A549 (cell line): ENCODE results near the gene C1orf21.

Source experiments
- BHLHE40 ChIP-seq: IDR thresholded peaks from 2 replicates; pipeline ENCODE4 v1.6.1; 2012; ENCODE audit warnings: low read depth, low read length, inconsistent platforms
- EP300 ChIP-seq, 2 experiments: fragments of >200 bp; sonication (Bioruptor Twin); formaldehyde crosslinking; IDR thresholded peaks; 2 replicates in 1 of 2; 3 replicates in 1 of 2; pipeline ENCODE4 v1.6.1; 2016 to 2017
- JUN ChIP-seq, 2 experiments: fragments of >200 bp; sonication (Bioruptor Twin); formaldehyde crosslinking; IDR thresholded peaks; 2 replicates in 1 of 2; 3 replicates in 1 of 2; pipeline ENCODE4 v1.6.1; 2016 to 2017
- MYC ChIP-seq: IDR thresholded peaks from 2 replicates; pipeline ENCODE4 v1.6.1; 2012; ENCODE audit warnings: mild to moderate bottlenecking, inconsistent platforms, low read length, improper control_type of control experiment, borderline replicate concordance
- NR3C1 ChIP-seq: fragments of >200 bp; sonication (Bioruptor Twin); formaldehyde crosslinking; IDR thresholded peaks from 3 replicates; pipeline ENCODE4 v1.6.1; 2017
- PBX3 ChIP-seq: IDR thresholded peaks from 2 replicates; pipeline ENCODE4 v1.6.1; 2012
- POLR2A ChIP-seq: IDR thresholded peaks from 2 replicates; pipeline ENCODE4 v1.6.1; 2012; ENCODE audit warnings: mild to moderate bottlenecking, low read length
- REST ChIP-seq: fragments of 200-600 bp; sonication (generic); IDR thresholded peaks from 2 replicates; pipeline ENCODE4 v1.6.1; 2016; ENCODE audit warnings: antibody characterized with exemption, mild to moderate bottlenecking, moderate library complexity
- RNF2 ChIP-seq: fragments of 200-600 bp; sonication (generic); IDR thresholded peaks from 2 replicates; pipeline ENCODE4 v1.6.1; 2016; ENCODE audit warnings: low read depth, mild to moderate bottlenecking, antibody characterized with exemption, moderate library complexity, borderline replicate concordance
- TP53 ChIP-seq: fragments of 250-450 bp; sonication (Bioruptor Pico); IDR thresholded peaks from 2 replicates; pipeline ENCODE4 v1.5.0; 2021; ENCODE audit warnings: mild to moderate bottlenecking, moderate library complexity
- TF ChIP-seq, protein P1 (sequence below): fragments of >200 bp; sonication (Bioruptor Twin); formaldehyde crosslinking; IDR thresholded peaks from 3 replicates; pipeline ENCODE4 v1.5.1; 2016

- TF ChIP-seq RNF2: no peak
- TF ChIP-seq POLR2A: no peak
- TF ChIP-seq REST: no peak
- no peak for TF ChIP-seq EP300 (IDR thresholded peaks at IDR 0.05)
- TF ChIP-seq TP53 (CRISPR knock-in tag): no peak
- TF ChIP-seq, protein P1, sequence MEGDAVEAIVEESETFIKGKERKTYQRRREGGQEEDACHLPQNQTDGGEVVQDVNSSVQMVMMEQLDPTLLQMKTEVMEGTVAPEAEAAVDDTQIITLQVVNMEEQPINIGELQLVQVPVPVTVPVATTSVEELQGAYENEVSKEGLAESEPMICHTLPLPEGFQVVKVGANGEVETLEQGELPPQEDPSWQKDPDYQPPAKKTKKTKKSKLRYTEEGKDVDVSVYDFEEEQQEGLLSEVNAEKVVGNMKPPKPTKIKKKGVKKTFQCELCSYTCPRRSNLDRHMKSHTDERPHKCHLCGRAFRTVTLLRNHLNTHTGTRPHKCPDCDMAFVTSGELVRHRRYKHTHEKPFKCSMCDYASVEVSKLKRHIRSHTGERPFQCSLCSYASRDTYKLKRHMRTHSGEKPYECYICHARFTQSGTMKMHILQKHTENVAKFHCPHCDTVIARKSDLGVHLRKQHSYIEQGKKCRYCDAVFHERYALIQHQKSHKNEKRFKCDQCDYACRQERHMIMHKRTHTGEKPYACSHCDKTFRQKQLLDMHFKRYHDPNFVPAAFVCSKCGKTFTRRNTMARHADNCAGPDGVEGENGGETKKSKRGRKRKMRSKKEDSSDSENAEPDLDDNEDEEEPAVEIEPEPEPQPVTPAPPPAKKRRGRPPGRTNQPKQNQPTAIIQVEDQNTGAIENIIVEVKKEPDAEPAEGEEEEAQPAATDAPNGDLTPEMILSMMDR: no peak
- no peak for TF ChIP-seq BHLHE40
- TF ChIP-seq PBX3: no peak
- no peak for TF ChIP-seq NR3C1
- no peak for TF ChIP-seq MYC
- TF ChIP-seq JUN (IDR thresholded peaks at IDR 0.05): no peak
Observed at GRCh38 chr1:184393962-184394361, 7.1 kb downstream of the C1orf21 start.
